ENCODE measurements around the gene GPR180.

- no peak for TF ChIP-seq CTCF (IDR thresholded peaks at IDR 0.05)
- TF ChIP-seq POLR2A (IDR thresholded peaks at IDR 0.05), result no peak
Measured at GRCh38 chr13:94656766-94657165, 55.1 kb downstream of the GPR180 start.

Data from adrenal gland (tissue), 5 donors.